OCI-LY7 (cell line): Measurements from ENCODE around the gene FNDC3B. TPM values are rescaled to one million over a fixed set of nuclear protein-coding genes. Genes with fewer than 3 reads are reported as not detected.

ENCODE experiments used
- BruUV-seq: library from RNA; stranded (reverse); fragments of 400-500 nt; replicated peaks from 2 replicates; lab custom pipeline; 2021; lab: Mats Ljungman, UMichigan
- CTCF ChIA-PET: fragments of 300-600 bp; sonication (Branson Sonifier 250); formaldehyde crosslinking; loops from one replicate; lab custom pipeline; 2022; ENCODE audit warnings: antibody characterized with exemption; ENCODE audit not compliant: unreplicated experiment; lab: Charles Lee
- POLR2A ChIA-PET: fragments of 300-600 bp; sonication (Branson Sonifier 250); formaldehyde crosslinking; loops from one replicate; lab custom pipeline; 2022; ENCODE audit warnings: antibody characterized with exemption; lab: Charles Lee
- DNase-seq: peaks from one replicate; pipeline ENCODE4 v3.0.0-alpha.2; 2015; ENCODE audit warnings: low spot score
- H2AFZ ChIP-seq: fragments of 200-600 bp; sonication (generic), shearing (Covaris generic); 2 replicates; pipeline ENCODE4 v1.6.1; 2014; ENCODE audit warnings: mild to moderate bottlenecking, antibody characterized with exemption, low read length, moderate library complexity
- H3K27ac ChIP-seq: fragments of 200-600 bp; sonication (generic); 2 replicates; pipeline ENCODE4 v1.5.1; 2014; ENCODE audit warnings: mixed run types, low read depth, mild to moderate bottlenecking, moderate library complexity, low read length, inconsistent platforms; ENCODE audit not compliant: poor library complexity, severe bottlenecking
- H3K36me3 ChIP-seq: fragments of 200-600 bp; sonication (generic); 2 replicates; pipeline ENCODE4 v1.6.1; 2014; ENCODE audit warnings: mild to moderate bottlenecking, antibody characterized with exemption, low read length, moderate library complexity, mixed read lengths; ENCODE audit not compliant: insufficient read depth
- H3K4me1 ChIP-seq: fragments of 200-600 bp; sonication (generic); 2 replicates; pipeline ENCODE4 v1.5.1; 2014; ENCODE audit warnings: mild to moderate bottlenecking, low read length; ENCODE audit not compliant: insufficient read depth, poor library complexity, severe bottlenecking
- H3K4me2 ChIP-seq: fragments of 200-600 bp; sonication (generic); 2 replicates; pipeline ENCODE4 v1.6.1; 2014; ENCODE audit warnings: mild to moderate bottlenecking, low read length
- H3K4me3 ChIP-seq: fragments of 200-600 bp; sonication (generic); 2 replicates; pipeline ENCODE4 v1.5.1; 2014; ENCODE audit warnings: mild to moderate bottlenecking, low read depth, low read length; ENCODE audit not compliant: poor library complexity, severe bottlenecking
- H3K79me2 ChIP-seq: fragments of 200-600 bp; sonication (generic); 2 replicates; pipeline ENCODE4 v1.6.1; 2016; ENCODE audit warnings: low read depth, mild to moderate bottlenecking, low read length, moderate library complexity, mixed read lengths; ENCODE audit not compliant: insufficient read depth
- H3K9me2 ChIP-seq: fragments of 200-600 bp; sonication (generic); 2 replicates; pipeline ENCODE4 v1.6.1; 2016; ENCODE audit warnings: mild to moderate bottlenecking, low read length, mixed read lengths; ENCODE audit not compliant: insufficient read depth
- H3K9me3 ChIP-seq: fragments of 200-600 bp; sonication (generic); 2 replicates; pipeline ENCODE4 v1.6.1; 2014; ENCODE audit warnings: mild to moderate bottlenecking, mixed run types, low read length, mixed read lengths
- H4K20me1 ChIP-seq: fragments of 200-600 bp; sonication (generic); 2 replicates; pipeline ENCODE4 v1.6.1; 2014; ENCODE audit warnings: mild to moderate bottlenecking, antibody characterized with exemption, low read length, moderate library complexity, mixed read lengths; ENCODE audit not compliant: insufficient read depth
- CTCF ChIP-seq: fragments of 200-600 bp; sonication (generic); conservative IDR thresholded peaks from 2 replicates; pipeline ENCODE4 v1.5.1; 2014; ENCODE audit warnings: mild to moderate bottlenecking, antibody characterized with exemption, low read length, moderate library complexity, mixed read lengths
- EZH2phosphoT487 ChIP-seq: fragments of 200-600 bp; sonication (generic); IDR thresholded peaks from 2 replicates; pipeline ENCODE4 v1.6.1; 2018; ENCODE audit warnings: low read depth, borderline replicate concordance, mild to moderate bottlenecking, mixed run types, antibody characterized with exemption, low read length, moderate library complexity, mixed read lengths
- intact Hi-C: fragments of 100-400 bp; cut with micrococcal nuclease; formaldehyde crosslinking; loops from one replicate; pipeline ENCODE4 v1.10.0; 2022; ENCODE audit not compliant: unreplicated experiment
- total RNA-seq, 2 experiments: library from RNA; depleted of rRNA in 1 of 2; stranded (reverse); fragments of >200 nt in 1 of 2; shearing (Covaris generic) in 1 of 2; gene quantifications; 2 replicates each; pipeline ENCODE4 v1.2.3, GENCODE V29; 2014 to 2022

FNDC3B gene
- total RNA-seq, 2 experiments from 2014 or later: 23.3 to 28.5 TPM

DNA sequence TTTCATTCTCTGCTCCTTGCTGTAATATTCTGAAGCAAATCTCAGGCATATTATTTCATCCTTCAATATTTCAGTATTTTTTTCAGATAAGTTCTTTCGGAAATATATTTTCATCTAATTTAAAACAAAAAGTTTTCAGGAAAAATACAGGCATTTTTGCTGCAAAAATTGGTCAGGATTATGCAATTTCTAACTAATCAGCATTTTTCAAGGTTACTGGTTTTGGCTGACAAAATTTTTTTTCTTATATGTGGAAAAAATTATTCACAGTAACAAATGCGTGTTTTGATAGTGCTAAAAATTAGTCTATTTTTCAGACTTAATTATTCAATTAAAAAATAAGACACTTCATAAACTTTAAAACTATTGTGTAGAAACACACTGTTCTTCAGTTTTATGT is 31.4 kb downstream of the FNDC3B start:
- ChIA-PET POLR2A (interaction anchor here (0.5 to 1.1 kb wide), 5 partner anchors 10 to 67 kb away, joined by 3 to 4 read pairs (median 3); no protein-coding TSS in a partner anchor), CTCF (no interaction called here)
- no peaks in the 10 kb centered on the region for H3K36me3 ChIP-seq
- H3K4me3 ChIP-seq: no peak overlapping the region
- no peaks in the 10 kb centered on the region for H3K79me2 ChIP-seq
- H3K9me3 ChIP-seq: no peaks in the 10 kb centered on the region
- no peak overlapping the region for H3K4me2 ChIP-seq
- no peaks in the 10 kb centered on the region for H4K20me1 ChIP-seq
- H3K27ac ChIP-seq: no peak overlapping the region
- H3K4me1 ChIP-seq: peaks cover 9% of the 10 kb centered on the region
- TF ChIP-seq EZH2phosphoT487 (no peak), CTCF (no peak)
- BruUV-seq: no TSS peak
- no peak for DNase-seq
- no peaks in the 10 kb centered on the region for H3K9me2 ChIP-seq
- no peak overlapping the region for H2AFZ ChIP-seq
- intact Hi-C loops: no loop called here

GRCh38 chr3:172071780-172072330 is 32.5 kb downstream of the FNDC3B start:
- H3K9me2 ChIP-seq: no peaks in the 10 kb centered on the region
- no peak for TF ChIP-seq CTCF
- TF ChIP-seq EZH2phosphoT487: no peak
- H3K4me1 ChIP-seq: no peaks in the 10 kb centered on the region
- CTCF ChIA-PET: no interaction called here
- no peaks in the 10 kb centered on the region for H4K20me1 ChIP-seq
- H2AFZ ChIP-seq: no peak overlapping the region
- H3K79me2 ChIP-seq: no peaks in the 10 kb centered on the region
- no TSS peak for BruUV-seq
- H3K36me3 ChIP-seq: no peaks in the 10 kb centered on the region
- intact Hi-C loops: no loop called here
- POLR2A ChIA-PET: interaction anchor here (0.7 to 1.3 kb wide), 2 partner anchors 13 to 42 kb away, joined by 3 to 5 read pairs; no protein-coding TSS in a partner anchor
- H3K27ac ChIP-seq: no peak overlapping the region
- H3K4me3 ChIP-seq: no peak overlapping the region
- H3K4me2 ChIP-seq: no peak overlapping the region
- no peaks in the 10 kb centered on the region for H3K9me3 ChIP-seq
- DNase-seq: no peak

GRCh38 chr3:172072543-172072942 is 33.2 kb downstream of the FNDC3B start:
- H3K36me3 ChIP-seq: no peaks in the 10 kb centered on the region
- no peaks in the 10 kb centered on the region for H3K9me3 ChIP-seq
- H3K27ac ChIP-seq: no peak overlapping the region
- intact Hi-C loops: no loop called here
- TF ChIP-seq EZH2phosphoT487: no peak
- TF ChIP-seq CTCF: no peak
- no peak overlapping the region for H3K4me2 ChIP-seq
- H3K4me3 ChIP-seq: no peak overlapping the region
- H3K4me1 ChIP-seq: no peaks in the 10 kb centered on the region
- H2AFZ ChIP-seq: no peak overlapping the region
- H3K79me2 ChIP-seq: no peaks in the 10 kb centered on the region
- ChIA-PET CTCF (no interaction called here), POLR2A (interaction anchor here (0.7 to 1.3 kb wide), 2 partner anchors 12 to 43 kb away, joined by 3 to 5 read pairs; no protein-coding TSS in a partner anchor)
- no TSS peak for BruUV-seq
- H3K9me2 ChIP-seq: no peaks in the 10 kb centered on the region
- DNase-seq: no peak
- H4K20me1 ChIP-seq: no peaks in the 10 kb centered on the region
